ENCODE measurements around the gene NETO1. TPM values are rescaled to one million over a fixed set of nuclear protein-coding genes. Genes with fewer than 3 reads are reported as not detected.

Gene NETO1
- polyA plus RNA-seq, 3 donors = 1.2 to 1.6 TPM; not detected in 1

DNA sequence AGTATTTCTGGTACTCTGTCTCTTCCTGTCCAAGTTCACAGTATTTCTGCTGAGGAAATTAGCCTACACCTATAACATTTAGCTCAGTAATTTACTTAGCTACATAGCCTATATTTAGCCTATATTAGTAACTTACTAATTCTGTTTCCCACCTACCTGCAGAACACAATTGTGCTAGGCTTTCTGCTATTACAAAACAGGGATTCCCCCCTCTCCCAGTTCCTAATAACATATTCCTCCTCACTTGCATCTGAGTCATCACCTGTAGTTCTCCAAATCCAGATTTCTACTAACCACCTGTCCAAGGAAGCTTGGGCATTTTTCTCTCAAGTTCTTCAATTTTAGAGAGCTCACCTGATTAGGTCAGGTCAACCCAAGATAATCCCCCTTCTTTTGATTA, 94.9 kb downstream of the NETO1 start:
- H3K27ac ChIP-seq (ENCODE audit: low read depth, low read length) = no peak overlapping the region

GRCh38 chr18:72768681-72769229, 99.0 kb downstream of the NETO1 start:
- 63 to 72% (median 72%) methylated on average over 8 of the region's 8 CpGs for WGBS, 3 donors
- H3K27ac ChIP-seq (ENCODE audit: low read depth, low read length) = no peak overlapping the region

GRCh38 chr18:72762515-72763122, 105.2 kb downstream of the NETO1 start:
- WGBS, 3 donors = 17 to 19% (median 18%) methylated on average over 5 of the region's 5 CpGs
- H3K27ac ChIP-seq (ENCODE audit: low read depth, low read length) = no peak overlapping the region

DNA sequence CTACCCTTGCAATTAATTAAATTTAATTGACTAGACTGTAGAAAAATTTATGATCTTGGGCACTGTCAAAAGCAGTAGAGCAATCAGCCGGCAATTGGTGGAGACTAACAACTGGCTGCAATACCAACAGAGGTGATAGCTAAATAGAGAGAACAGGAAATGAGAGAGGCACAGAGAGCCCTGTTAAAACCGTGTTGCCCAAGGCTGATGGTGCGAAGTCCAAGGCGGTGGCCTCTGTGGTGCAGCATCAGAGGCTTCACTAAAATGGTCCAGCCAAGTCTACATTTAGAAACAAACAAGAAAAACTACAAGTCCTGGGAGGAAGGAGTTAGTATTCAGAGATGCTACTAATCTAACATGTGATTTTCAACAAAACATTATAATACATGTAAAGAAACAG, 115.6 kb downstream of the NETO1 start:
- no peak overlapping the region for H3K27ac ChIP-seq (ENCODE audit: low read depth, low read length)

GRCh38 chr18:72742002-72742401, 125.8 kb downstream of the NETO1 start:
- WGBS, 3 donors = 52 to 66% (median 65%) methylated on average over 1 of the region's 1 CpG

More for the DNA sequence above, 115.6 kb downstream of the NETO1 start:
- WGBS, 3 donors = 54 to 75% (median 66%) methylated on average over 4 of the region's 4 CpGs

DNA sequence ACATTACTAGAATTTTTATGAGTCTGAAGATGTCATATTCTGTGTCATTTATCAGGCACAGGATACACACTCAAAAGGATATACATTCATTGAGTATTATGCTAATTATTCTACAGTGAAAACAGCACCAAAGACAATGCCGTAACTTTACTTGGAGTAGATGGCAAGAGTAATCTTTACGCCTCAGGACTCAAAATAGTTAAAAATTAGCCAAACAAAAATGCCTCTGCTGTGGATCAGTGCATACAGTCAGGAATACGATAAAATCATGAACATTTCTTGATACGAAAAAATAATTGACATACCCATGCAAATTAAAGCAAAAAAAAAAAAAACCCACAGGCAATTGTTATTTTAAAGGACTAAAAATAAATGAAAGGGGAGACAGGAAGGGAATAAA, 129.7 kb downstream of the NETO1 start:
- 60 to 83% (median 79%) methylated on average over 4 of the region's 4 CpGs for WGBS, 3 donors

More at GRCh38 chr18:72742002-72742401, 125.8 kb downstream of the NETO1 start:
- H3K27ac ChIP-seq (ENCODE audit: low read depth, low read length) = no peak overlapping the region

DNA sequence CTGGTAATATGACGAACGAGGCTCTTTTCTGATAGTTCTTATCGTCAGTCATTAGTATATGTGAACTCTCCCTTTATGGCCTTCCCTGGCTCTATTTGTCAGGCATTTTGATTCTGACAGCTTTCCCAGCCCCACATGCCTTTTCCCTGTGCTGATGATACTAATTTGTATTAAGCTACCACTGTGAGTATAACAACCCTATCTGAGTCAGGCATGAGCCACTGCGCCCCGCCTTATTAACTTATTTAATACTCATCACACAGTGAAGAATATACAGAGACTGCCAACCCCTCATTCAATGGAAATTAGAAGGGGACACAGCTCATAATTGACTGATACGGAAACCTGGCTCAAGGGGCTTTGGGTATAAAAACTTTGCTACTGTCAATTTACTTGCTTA, 140.0 kb downstream of the NETO1 start:
- no peak overlapping the region for H3K27ac ChIP-seq (ENCODE audit: low read depth, low read length)
- 77 to 90% (median 86%) methylated on average over 6 of the region's 6 CpGs for WGBS, 3 donors

More for the DNA sequence above, 129.7 kb downstream of the NETO1 start:
- no peak overlapping the region for H3K27ac ChIP-seq (ENCODE audit: low read depth, low read length)

DNA sequence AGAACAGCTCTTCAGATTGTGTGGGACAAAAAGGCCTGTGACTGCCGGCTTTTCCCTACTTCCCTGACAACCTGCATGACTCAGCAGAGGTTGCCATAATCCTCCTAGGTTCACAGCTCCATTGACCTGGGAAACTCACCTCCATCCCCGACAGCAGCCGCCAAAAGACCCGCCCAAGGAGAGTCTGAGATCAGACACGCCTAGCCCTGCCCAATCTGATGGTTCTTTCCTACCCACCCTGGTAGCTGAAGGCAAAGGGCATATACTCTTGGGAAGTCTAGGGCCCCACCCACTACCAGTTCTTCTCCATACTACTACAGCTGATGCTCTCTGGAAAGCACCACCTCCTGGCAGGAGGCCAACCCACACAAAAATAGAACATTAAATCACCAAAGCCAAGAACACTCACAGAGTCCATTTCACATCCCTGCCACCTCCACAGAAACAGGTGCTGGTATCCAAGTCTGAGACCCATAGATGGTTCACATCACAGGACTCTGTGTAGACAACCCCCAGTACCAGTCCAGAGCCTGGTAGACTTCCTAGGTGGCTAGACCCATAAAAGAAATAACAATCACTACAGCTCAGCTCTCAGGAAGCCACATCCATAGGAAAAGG, 140.6 kb downstream of the NETO1 start:
- WGBS, 3 donors = 73 to 89% (median 80%) methylated on average over 5 of the region's 5 CpGs
- H3K27ac ChIP-seq (ENCODE audit: low read depth, low read length) = no peak overlapping the region

DNA sequence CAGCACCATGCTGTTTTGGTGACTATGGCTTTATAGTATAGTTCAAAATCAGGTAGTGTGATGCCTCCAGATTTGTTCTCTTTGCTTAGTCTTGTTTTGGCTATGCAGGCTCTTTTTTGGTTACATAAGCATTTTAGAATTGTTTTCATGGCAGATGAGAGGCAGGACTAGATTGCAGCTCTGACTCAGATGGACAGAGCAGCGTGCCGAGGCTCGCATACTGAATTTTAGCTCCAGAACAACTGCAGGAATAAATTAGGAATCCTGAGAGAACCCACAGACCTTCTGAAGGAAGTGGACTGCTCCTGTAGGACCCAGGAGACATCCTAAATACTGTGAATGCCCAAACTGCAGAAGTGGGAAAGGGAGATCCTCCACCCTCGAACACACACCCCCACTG, 141.6 kb downstream of the NETO1 start:
- WGBS, 3 donors = 82 to 91% (median 87%) methylated on average over 4 of the region's 4 CpGs
- no peak overlapping the region for H3K27ac ChIP-seq (ENCODE audit: low read depth, low read length)

- WGBS, 3 donors = 61 to 69% (median 64%) methylated on average over 3 of the region's 3 CpGs
- no peak overlapping the region for H3K27ac ChIP-seq (ENCODE audit: low read depth, low read length)
These were observed 146.5 kb downstream of the NETO1 start for GRCh38 chr18:72721330-72721729.

- WGBS, 3 donors = 44 to 50% (median 47%) methylated on average over 3 of the region's 3 CpGs
- H3K27ac ChIP-seq (ENCODE audit: low read depth, low read length) = no peak overlapping the region
These were observed 147.7 kb downstream of the NETO1 start for GRCh38 chr18:72720116-72720515.

DNA sequence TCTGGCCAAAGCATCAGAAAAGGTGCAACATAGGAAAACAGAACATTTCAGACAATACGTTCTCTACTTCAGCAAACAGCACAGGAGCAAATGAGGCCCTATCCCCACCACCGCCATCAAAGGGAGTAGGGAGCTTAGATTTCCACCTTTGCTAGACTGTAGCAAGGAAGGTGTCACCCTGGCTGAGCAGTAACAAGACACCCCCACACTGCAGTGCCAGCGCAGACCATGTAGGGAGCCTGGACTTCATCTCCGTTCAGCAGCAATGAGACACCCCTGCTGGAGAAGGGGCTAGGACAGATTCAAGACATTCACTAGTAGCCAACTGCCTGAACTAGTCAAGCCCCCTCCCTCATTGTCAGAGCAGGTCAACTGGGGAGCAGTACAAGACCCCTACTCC, 163.6 kb downstream of the NETO1 start:
- H3K27ac ChIP-seq (ENCODE audit: low read depth, low read length) = no peak overlapping the region
- 71 to 83% (median 82%) methylated on average over 4 of the region's 4 CpGs for WGBS, 3 donors

DNA sequence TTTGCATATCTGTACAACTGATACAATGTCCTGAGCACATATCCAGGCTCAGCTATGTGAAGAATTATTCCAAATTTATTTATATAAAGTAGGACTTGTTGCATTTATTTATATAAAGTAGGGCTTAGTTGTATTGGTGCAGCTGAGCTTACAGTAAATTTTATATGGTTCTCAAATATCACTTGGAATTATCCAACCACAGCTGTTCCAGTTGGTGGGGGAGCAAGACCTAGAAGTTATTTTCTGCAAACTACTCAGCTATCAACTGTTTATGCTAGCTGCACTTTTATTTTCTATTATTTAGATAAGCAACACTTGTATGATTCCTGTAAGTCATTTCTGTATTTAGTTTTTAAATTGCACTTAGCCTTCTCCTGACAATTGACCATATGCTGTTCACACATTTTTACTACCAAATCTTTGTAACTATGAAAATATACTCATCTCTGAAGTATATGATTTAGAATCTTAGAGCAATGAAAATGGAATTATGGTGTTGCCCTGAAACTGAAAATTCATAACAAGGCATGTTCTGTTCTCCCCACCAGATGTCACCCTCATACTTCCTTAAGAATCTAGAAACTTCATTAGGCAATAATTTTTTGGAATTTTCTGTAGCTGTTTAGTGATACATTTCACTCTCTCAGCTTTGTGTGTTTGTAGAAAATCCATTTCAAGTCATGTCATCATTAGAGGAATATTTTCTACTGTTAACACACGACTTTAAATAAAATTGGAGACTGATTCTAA, 166.7 kb downstream of the NETO1 start:
- no peak overlapping the region for H3K27ac ChIP-seq (ENCODE audit: low read depth, low read length)
- 9 to 15% (median 10%) methylated on average over 1 of the region's 1 CpG for WGBS, 3 donors

DNA sequence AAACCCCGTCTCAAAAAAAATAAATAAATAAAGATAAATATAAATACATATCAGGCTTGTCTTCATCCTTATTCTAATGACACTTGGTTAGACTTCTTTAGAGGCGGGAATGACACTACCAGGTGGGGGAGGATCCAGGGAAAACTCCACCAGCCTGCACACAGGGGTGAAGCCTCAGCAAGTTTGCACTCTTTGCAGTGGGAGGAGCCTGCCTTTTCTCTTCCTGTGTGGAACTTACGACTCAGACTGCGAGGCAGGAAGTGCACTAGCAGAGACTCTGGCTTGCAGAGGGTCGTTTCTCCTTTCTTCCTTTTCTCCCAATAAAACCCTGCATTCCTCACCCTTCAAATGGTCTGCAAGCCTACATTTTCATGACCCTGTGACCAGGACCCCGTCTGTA, 170.1 kb downstream of the NETO1 start:
- WGBS, 3 donors = 56 to 63% (median 57%) methylated on average over 6 of the region's 6 CpGs
- H3K27ac ChIP-seq (ENCODE audit: low read depth, low read length) = no peak overlapping the region

GRCh38 chr18:72692595-72692994, 175.2 kb downstream of the NETO1 start:
- WGBS, 3 donors = 24 to 28% (median 25%) methylated on average over 8 of the region's 8 CpGs
- no peak overlapping the region for H3K27ac ChIP-seq (ENCODE audit: low read depth, low read length)
